Measurements from ENCODE around the gene S100A3.
"Not testable (repeated sequence)": the region's sequence is repeated elsewhere in the genome, so short reads cannot be mapped to it uniquely, and the experiment has no call there.

The S100A3 gene

DNA sequence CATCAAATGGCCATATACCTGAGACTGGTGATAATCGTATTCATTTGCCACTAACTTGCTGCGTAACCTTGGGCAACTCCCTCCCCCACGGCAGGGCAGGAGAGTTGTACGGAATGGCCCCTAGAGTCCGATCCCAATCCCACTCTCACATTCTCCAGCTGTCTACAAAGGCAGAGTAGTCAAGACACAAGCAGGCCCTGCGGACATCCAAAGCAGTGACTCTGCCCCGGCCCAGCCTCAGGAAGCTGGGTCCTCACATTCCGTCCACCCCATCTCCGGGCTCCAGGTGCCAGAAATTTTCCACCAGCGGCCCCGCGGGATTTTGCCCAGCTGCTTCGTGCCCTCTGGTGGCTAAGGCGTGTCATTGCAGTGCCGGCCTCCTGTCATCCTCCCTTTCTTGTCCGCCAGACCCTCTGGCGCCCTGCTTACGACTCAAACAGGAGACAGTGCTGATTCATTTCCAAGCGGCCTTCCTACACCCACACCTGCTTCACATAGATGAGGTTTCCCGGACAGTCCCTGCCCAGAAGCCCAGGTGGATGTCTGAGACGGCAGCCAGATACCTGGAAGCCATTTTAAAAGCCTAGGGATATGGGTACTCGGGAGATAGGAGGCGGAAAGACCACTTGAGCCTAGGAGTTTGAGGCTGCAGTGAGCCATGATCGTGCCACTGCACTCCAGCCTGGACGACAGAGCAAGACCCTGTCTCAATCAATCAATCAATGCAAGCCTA is 19.5 kb upstream of the S100A3 start:
- FAIRE-seq = no peak

- no peak for FAIRE-seq
Observed at GRCh38 chr1:153567621-153568366, 18.7 kb upstream of the S100A3 start.

DNA sequence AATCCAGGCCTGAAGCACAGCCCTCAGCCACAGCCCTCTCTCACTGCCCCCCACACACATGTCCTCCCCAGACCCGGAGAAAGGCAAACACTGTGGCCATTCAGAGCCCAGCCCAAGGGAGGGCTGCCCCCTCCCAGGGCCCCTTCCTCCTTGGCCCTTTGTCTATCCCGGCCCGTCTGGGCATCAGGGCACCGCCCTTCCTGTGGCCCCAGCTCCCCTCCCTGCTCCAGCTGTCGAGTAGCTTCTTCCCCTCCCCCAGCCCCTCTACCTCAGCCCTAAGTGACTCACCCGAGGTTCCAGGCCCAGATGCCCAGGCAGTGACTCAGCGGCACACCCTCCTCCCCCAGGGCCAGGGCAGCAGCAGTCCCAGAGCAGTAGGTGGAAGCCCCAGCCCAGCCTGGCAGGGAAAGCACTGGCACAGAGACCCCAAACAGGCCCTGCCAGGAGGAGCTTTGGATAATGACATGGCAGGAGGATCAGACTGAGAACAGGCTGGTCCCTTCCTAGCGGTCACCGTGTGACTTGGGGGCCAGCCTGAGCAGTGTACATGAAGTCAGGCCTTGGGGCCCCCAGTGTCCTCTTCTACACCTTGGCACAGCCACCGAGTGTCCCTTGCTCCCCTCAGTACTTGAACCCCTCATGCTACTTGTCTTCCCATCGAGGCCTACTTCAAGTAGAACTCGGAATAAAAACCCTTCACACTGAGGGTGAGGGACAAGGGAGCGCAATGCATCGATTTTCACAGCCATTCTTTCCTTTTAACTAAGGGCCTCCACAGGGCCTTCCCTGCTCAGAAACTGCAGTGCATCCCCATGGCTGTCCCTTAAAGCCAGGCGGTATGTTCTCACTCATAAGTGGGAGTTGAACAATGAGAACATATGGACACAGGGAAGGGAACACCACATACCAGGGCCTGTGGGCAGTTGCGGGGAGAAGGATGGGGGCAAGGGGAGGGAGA is 17.6 kb upstream of the S100A3 start:
- FAIRE-seq = no peak

DNA sequence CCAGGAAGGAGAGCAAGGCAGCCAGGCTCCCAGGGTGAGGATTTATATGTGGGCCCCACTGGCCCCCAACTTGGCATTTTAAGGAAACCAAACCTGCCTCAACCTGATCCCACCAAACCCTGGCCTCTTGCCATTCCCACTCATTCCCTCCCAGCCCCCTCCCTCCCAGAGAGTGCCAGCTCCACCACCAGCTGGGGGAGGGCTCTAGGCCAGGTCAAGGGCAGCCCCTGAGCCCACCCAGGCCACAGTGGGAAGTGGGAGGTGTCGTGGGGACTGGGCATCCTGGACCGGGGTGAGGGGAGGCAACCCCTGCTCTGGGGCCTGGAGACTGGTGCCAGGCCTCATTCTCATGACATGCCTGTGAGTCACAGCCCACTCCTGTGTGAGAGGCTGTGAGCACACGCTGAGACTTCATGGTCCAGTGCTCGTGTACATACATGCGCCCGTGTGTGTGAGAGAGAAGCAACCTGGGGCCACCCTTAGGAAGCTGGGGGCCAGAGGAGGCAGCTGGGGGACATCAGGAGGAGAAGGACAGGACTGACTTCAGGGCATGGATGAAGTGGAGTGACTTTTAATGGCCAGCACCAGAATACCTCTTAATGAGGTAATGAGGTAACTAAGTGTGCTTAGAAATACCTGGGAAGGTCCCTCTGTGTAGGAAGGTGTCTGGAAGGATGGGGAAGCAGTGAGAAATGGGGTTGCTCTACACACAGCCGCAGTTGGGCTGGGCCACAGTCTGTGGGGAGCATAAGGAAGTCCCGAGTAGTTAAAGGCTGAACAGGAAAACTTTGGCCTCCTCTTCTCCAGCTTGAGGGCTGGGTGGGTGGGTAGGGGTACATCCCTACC is 16.7 kb upstream of the S100A3 start, which contains the start of gene S100A2:
TSS of gene S100A2 (minus strand) at position 316 of the 846 bp plus-strand sequence. CDS start 1,967 bp downstream, outside the sequence.
- no peak for FAIRE-seq

DNA sequence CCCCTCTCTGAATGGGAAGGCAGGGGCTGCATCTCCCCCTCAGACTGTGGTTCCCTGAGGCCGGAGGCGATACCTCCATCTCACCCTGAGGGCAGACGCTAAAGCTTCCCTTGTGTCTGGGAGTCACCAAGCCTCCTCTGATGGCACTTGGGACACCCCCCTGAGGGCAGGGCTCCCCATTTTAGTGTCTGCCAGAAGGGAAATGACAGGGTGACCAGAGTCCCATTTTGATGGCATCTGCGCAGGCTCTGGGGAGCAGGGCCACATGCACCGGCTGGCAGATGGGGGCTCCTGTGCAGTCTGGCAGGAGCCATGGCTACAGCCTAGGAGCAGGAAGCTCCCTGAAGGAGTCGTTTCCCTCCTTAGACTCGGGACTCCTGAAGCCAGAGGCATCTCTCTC is 14.9 kb upstream of the S100A3 start:
- FAIRE-seq = no peak

GRCh38 chr1:153563483-153563901 is 14.4 kb upstream of the S100A3 start:
- no peak for FAIRE-seq

DNA sequence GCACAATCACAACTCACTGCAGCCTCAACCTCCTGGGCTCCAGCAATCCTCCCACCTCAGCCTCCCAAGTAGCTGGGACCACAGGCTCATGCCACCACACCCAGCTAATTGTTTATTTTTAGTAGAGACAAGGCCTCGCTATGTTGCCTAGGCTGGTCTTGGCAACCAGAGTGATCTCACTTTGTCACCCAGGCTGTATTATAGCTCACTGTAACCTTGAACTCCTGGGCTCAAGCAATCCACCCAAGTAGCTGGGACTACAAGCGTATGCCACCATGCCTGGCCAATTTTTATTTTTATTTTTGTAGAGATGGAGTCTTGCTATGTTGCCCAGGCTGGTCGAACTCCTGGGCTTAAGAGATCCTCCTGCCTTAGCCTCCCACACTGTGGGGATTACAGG is 13.0 kb upstream of the S100A3 start:
- not testable (repeated sequence) for FAIRE-seq

- FAIRE-seq = no peak
Observed at GRCh38 chr1:153561466-153561985, 12.5 kb upstream of the S100A3 start.

DNA sequence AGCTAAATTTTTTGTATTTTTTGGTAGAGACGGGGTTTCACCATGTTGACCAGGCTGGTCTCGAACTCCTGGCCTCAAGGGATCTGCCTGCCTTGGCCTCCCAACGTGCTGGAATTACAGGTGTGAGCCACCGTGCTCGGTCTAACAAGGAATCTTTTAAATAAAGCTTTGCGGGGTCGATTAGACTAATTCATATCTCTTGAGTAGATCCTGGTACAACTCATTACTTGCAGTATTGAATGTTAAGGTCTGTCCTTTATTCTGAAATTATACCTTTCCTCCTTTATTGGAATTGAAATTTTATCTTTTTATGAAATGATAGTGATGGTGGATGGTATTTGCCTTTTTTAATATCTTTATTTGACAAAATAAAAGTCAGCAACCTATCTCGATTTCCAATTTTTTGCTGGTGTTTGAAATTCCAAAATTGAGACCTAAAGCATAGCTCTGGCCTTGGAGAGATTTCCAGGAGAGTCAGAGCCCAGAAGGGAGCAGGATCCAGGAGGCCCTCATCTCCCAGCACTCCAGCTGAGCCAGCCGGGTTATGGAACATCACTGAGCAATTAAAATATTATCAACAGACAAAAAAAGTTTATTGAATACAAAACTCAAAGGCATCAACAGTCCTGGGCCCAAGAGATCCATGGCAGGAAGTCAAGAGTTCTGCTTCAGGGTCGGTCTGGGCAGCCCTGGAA is 11.9 kb upstream of the S100A3 start:
- no peak for FAIRE-seq

DNA sequence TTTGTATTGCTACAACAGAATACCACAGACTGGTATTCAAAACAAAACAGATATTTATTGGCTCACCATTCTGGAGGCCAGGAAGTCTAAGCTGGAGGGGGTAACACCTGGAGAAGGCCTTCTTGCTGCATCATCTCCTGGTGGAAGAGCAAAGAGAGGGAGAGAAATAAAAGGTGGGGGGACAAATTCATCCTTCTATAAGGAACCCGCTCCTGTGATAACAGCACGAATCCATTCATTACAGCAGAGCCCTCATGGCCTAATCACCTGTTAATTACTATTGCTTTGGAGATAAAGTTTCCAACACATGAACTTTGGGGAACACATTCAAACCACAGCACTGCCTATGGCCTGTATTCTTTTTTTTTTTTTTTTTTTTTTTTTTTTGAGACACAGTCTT is 11.2 kb upstream of the S100A3 start:
- FAIRE-seq = no peak

GRCh38 chr1:153557877-153558276 is 8.8 kb upstream of the S100A3 start:
- no peak for FAIRE-seq

DNA sequence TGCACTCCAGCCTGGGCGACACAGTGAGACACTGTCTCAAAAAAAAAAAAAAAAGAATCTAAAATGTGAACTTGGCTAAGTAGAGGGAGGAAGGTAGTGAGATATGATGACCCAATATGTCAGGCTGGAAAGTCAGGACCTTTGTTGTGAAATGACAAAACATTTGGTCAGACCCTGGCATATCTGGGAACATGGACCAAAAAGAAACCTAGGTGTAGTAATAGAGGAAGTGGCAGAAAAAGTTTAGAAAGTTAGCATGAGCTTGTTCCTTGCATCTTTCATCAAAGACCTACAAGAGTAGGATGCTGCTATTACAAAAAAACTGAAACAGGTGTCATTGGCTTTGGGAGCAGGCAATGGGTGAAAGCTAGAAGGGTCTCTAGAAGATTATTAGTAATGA is 7.3 kb upstream of the S100A3 start:
- FAIRE-seq = no peak

DNA sequence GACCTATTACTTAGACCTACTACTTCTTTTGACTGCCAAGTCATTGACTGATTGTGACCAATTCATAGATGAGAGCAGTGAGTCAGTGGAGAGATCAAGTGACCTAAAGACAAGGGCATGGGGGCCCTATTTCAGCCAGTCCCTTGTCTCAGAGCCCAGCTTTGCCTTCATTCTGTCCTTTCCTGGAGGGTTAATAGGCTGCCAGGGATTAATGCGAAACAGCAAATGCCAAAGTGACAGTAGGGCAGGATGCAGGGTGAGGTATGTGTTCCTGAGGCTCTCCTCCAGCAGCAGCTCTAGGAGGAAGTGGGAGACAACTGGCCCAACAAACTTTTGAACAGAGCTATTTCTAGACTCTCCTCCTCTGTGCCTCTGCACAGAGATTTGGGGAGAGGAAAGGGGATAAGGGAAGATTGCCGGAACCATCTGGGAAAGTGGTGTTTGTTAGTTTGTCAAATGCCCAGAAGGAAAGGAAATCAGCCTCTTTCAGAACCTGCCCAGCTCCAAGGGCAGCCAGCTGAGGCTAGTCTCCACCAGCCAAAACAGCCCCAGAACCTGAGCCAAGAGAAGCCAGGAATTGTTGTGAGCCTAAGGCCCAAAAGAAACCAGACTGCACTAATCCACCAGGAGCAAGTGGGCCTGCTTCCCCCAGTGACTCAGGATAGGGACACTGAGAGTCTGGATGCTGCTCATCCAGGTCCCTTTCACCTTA is 4.9 kb upstream of the S100A3 start:
- FAIRE-seq = no peak

DNA sequence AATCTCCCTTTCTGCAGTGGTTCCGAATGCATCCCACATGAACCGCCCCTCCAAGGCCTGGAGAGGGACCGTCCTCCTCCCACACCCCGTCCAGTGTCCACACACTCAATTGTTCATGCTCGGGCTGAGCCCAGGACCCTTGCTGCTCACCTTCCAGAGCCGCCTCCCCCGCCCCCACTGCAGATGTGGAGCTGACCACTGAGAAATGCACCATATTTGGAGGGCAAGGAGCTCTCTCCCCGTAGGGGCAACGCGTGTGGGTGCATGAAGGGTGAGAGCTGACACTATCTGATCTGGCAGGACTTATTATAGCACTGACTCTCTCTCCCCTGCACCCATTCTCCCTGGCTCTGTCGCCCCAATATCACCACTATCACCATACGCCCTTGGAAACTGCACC is 4.0 kb upstream of the S100A3 start:
- no peak for FAIRE-seq

GRCh38 chr1:153552335-153552734 is 3.3 kb upstream of the S100A3 start:
- no peak for FAIRE-seq

GRCh38 chr1:153550827-153551500 is 1.9 kb upstream of the S100A3 start:
- FAIRE-seq = no peak

- FAIRE-seq = no peak
Observed at GRCh38 chr1:153550398-153550758, 1.3 kb upstream of the S100A3 start.

DNA sequence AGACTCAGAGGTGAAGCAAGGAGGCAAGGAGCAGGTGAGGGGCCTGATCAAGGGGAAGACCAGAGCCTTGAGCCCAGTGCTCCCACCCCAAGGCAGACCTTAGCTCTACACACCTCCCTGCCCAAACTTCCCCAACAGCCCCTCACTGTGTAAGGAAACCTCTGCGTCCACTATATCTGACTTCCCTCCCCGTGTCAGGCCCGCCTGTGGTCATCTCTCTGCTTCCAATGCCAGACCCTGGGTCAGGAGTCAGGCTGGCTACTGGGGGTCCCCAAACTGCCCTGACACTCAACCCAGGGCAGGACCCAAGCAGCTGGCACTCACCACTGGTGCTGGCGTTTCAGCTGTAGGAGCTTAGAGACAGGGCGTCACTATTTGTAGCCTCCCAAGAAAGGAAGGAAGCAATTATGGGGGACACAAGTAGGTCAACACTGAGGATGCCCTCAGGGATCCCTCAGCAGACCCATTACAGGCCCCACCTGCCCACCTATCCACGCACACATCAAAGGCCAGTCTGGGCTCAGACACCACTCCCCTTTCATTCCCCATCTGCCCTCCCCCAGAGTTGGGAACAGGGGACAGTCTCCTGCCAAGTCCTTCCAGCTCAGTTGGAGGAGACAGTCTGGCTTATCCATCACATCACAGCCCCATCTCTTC is 811 bp upstream of the S100A3 start:
- FAIRE-seq = no peak

Measured in colon (tissue), 2 donors.